ENCODE results near the gene ITGAD.
"Not testable (repeated sequence)": the region's sequence is repeated elsewhere in the genome, so short reads cannot be mapped to it uniquely, and the experiment has no call there.

The ITGAD gene

GRCh38 chr16:31439519-31439918 is 46.4 kb downstream of the ITGAD start:
- H3K4me1 ChIP-seq (ENCODE audit: insufficient read depth, low read length) = peaks cover 3% of the 10 kb centered on the region; the same call in 1 of the 2 replicates
- H3K9ac ChIP-seq (ENCODE audit: low read depth, low read length) = no peak overlapping the region
- H3K36me3 ChIP-seq (ENCODE audit: insufficient read depth, low read length) = no peaks in the 10 kb centered on the region

GRCh38 chr16:31440516-31441184 is 47.5 kb downstream of the ITGAD start:
- Histone ChIP-seq H3K9me3 (ENCODE audit: control insufficient read depth, insufficient read depth, low read length) (no peaks in the 10 kb centered on the region), H3K9ac (ENCODE audit: low read depth, low read length) (no peak overlapping the region), H3K36me3 (ENCODE audit: insufficient read depth, low read length) (no peaks in the 10 kb centered on the region), H3K4me1 (ENCODE audit: insufficient read depth, low read length) (peaks cover 3% of the 10 kb centered on the region; the same call in 1 of the 2 replicates)

More at GRCh38 chr16:31439519-31439918, 46.4 kb downstream of the ITGAD start:
- H3K9me3 ChIP-seq (ENCODE audit: control insufficient read depth, insufficient read depth, low read length) = no peaks in the 10 kb centered on the region

GRCh38 chr16:31441956-31442355 is 48.8 kb downstream of the ITGAD start:
- peaks cover 3% of the 10 kb centered on the region; the same call in 1 of the 2 replicates for H3K4me1 ChIP-seq (ENCODE audit: insufficient read depth, low read length)
- peak overlapping the region; percentile 90; the same call in 1 of the 2 replicates for H3K9ac ChIP-seq (ENCODE audit: low read depth, low read length)
- H3K9me3 ChIP-seq (ENCODE audit: control insufficient read depth, insufficient read depth, low read length) = no peaks in the 10 kb centered on the region
- no peaks in the 10 kb centered on the region for H3K36me3 ChIP-seq (ENCODE audit: insufficient read depth, low read length)

- H3K9ac ChIP-seq (ENCODE audit: low read depth, low read length); H3K9me3 ChIP-seq (ENCODE audit: control insufficient read depth, insufficient read depth, low read length); H3K4me1 ChIP-seq (ENCODE audit: insufficient read depth, low read length); H3K36me3 ChIP-seq (ENCODE audit: insufficient read depth, low read length): not testable (repeated sequence)
These were observed 52.8 kb downstream of the ITGAD start for GRCh38 chr16:31445931-31446330.

GRCh38 chr16:31451201-31451600 is 58.1 kb downstream of the ITGAD start:
- H3K9ac ChIP-seq (ENCODE audit: low read depth, low read length) = no peak overlapping the region
- no peaks in the 10 kb centered on the region for H3K9me3 ChIP-seq (ENCODE audit: control insufficient read depth, insufficient read depth, low read length)
- H3K4me1 ChIP-seq (ENCODE audit: insufficient read depth, low read length) = peaks cover 23% of the 10 kb centered on the region
- no peaks in the 10 kb centered on the region; the same call in 1 of the 2 replicates for H3K36me3 ChIP-seq (ENCODE audit: insufficient read depth, low read length)

- Histone ChIP-seq H3K4me1 (ENCODE audit: insufficient read depth, low read length) (peaks cover 23% of the 10 kb centered on the region), H3K9ac (ENCODE audit: low read depth, low read length) (no peak overlapping the region), H3K36me3 (ENCODE audit: insufficient read depth, low read length) (no peaks in the 10 kb centered on the region; the same call in 1 of the 2 replicates), H3K9me3 (ENCODE audit: control insufficient read depth, insufficient read depth, low read length) (no peaks in the 10 kb centered on the region)
These were observed 58.7 kb downstream of the ITGAD start for GRCh38 chr16:31451681-31452351.

GRCh38 chr16:31452631-31453106 is 59.5 kb downstream of the ITGAD start:
- Histone ChIP-seq H3K4me1 (ENCODE audit: insufficient read depth, low read length) (peaks cover 23% of the 10 kb centered on the region), H3K9ac (ENCODE audit: low read depth, low read length) (no peak overlapping the region), H3K36me3 (ENCODE audit: insufficient read depth, low read length) (no peaks in the 10 kb centered on the region; the same call in 1 of the 2 replicates), H3K9me3 (ENCODE audit: control insufficient read depth, insufficient read depth, low read length) (no peaks in the 10 kb centered on the region)

GRCh38 chr16:31453255-31454204 is 60.4 kb downstream of the ITGAD start:
- Histone ChIP-seq H3K9ac (ENCODE audit: low read depth, low read length) (no peak overlapping the region; the same call in 1 of the 2 replicates), H3K4me1 (ENCODE audit: insufficient read depth, low read length) (peaks cover 23% of the 10 kb centered on the region), H3K36me3 (ENCODE audit: insufficient read depth, low read length) (no peaks in the 10 kb centered on the region; the same call in 1 of the 2 replicates), H3K9me3 (ENCODE audit: control insufficient read depth, insufficient read depth, low read length) (no peaks in the 10 kb centered on the region)

- Histone ChIP-seq H3K9ac (ENCODE audit: low read depth, low read length) (no peak overlapping the region), H3K9me3 (ENCODE audit: control insufficient read depth, insufficient read depth, low read length) (no peaks in the 10 kb centered on the region), H3K36me3 (ENCODE audit: insufficient read depth, low read length) (no peaks in the 10 kb centered on the region; the same call in 1 of the 2 replicates), H3K4me1 (ENCODE audit: insufficient read depth, low read length) (peaks cover 23% of the 10 kb centered on the region)
These were observed 62.6 kb downstream of the ITGAD start for GRCh38 chr16:31455601-31456314.

GRCh38 chr16:31456988-31457360 is 63.8 kb downstream of the ITGAD start:
- H3K9me3 ChIP-seq (ENCODE audit: control insufficient read depth, insufficient read depth, low read length) = no peaks in the 10 kb centered on the region
- H3K9ac ChIP-seq (ENCODE audit: low read depth, low read length) = no peak overlapping the region
- H3K36me3 ChIP-seq (ENCODE audit: insufficient read depth, low read length) = no peaks in the 10 kb centered on the region; the same call in 1 of the 2 replicates
- peaks cover 21% of the 10 kb centered on the region for H3K4me1 ChIP-seq (ENCODE audit: insufficient read depth, low read length)

- peak overlapping the region; percentile 97 for H3K9ac ChIP-seq (ENCODE audit: low read depth, low read length)
- peaks cover 9% of the 10 kb centered on the region for H3K4me1 ChIP-seq (ENCODE audit: insufficient read depth, low read length)
These were observed 65.1 kb downstream of the ITGAD start for GRCh38 chr16:31458073-31458843.

GRCh38 chr16:31458844-31459686 is 65.9 kb downstream of the ITGAD start, which contains the start of gene ARMC5:
ARMC5 (plus strand) TSS chr16:31459501; CDS start chr16:31459525, 24 bp downstream.
- Histone ChIP-seq H3K4me1 (ENCODE audit: insufficient read depth, low read length) (peaks cover 4% of the 10 kb centered on the region), H3K9ac (ENCODE audit: low read depth, low read length) (peak within 1 kb of the TSS; percentile 97), H3K36me3 (ENCODE audit: insufficient read depth, low read length) (no peaks in the 10 kb centered on the region; the same call in 1 of the 2 replicates), H3K9me3 (ENCODE audit: control insufficient read depth, insufficient read depth, low read length) (no peaks in the 10 kb centered on the region)

More at GRCh38 chr16:31458073-31458843, 65.1 kb downstream of the ITGAD start:
- Histone ChIP-seq H3K36me3 (ENCODE audit: insufficient read depth, low read length) (no peaks in the 10 kb centered on the region; the same call in 1 of the 2 replicates), H3K9me3 (ENCODE audit: control insufficient read depth, insufficient read depth, low read length) (no peaks in the 10 kb centered on the region)
